Fibroblast of upper back skin (primary cell): ENCODE data around the gene S100A4.

Source experiments
- DNase-seq: peaks from one replicate; pipeline ENCODE4 v3.0.0-alpha.2; 2013

The S100A4 gene

GRCh38 chr1:153546796-153547559, 1.4 kb upstream of the S100A4 start:
- DNase-seq: no peak

- DNase-seq: no peak
Measured at GRCh38 chr1:153546371-153546770, 765 bp upstream of the S100A4 start.

DNA sequence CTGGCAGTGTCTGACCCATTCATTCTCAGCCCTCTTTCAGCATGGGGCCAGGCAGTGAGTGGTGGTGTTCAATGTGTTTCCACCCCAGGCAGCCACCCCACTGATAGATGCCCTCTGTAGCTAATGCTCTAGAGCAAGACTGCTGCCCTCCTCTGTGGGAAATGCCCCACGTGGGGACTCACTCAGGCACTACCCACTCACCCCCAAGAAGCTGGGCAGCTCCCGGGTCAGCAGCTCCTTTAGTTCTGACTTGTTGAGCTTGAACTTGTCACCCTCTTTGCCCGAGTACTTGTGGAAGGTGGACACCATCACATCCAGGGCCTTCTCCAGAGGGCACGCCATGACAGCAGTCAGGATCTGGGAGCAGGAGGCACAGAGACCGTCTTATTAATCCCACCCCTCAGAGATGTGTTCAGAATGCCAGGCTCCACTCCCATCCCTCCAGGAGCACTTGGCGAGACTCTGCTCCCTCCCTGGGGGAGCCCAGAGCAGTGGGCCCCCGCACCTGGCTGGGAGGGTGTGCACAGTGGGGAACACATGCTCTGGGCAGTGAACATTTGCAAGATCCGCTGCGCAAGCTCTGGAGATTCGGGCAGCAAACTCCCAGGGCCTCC, 1.0 kb downstream of the S100A4 start:
- no peak for DNase-seq

DNA sequence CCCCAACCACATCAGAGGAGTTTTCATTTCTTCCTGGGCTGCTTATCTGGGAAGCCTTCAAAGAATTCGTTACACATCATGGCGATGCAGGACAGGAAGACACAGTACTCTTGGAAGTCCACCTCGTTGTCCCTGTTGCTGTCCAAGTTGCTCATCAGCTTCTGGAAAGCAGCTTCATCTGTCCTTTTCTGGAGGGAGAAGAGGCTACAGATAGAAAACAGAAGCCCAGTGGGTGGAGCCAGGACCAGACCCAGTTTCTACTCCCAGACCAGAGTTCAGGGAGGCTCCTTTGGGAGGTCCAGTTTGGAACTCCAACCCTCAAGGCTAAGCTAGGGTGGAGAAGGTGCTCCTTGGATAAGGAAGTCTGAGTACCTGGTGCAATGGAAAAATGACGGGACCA, 1.9 kb downstream of the S100A4 start:
- no peak for DNase-seq

GRCh38 chr1:153542956-153543711, 2.5 kb downstream of the S100A4 start:
- no peak for DNase-seq

GRCh38 chr1:153541641-153542590, 3.7 kb downstream of the S100A4 start:
- DNase-seq: no peak

DNA sequence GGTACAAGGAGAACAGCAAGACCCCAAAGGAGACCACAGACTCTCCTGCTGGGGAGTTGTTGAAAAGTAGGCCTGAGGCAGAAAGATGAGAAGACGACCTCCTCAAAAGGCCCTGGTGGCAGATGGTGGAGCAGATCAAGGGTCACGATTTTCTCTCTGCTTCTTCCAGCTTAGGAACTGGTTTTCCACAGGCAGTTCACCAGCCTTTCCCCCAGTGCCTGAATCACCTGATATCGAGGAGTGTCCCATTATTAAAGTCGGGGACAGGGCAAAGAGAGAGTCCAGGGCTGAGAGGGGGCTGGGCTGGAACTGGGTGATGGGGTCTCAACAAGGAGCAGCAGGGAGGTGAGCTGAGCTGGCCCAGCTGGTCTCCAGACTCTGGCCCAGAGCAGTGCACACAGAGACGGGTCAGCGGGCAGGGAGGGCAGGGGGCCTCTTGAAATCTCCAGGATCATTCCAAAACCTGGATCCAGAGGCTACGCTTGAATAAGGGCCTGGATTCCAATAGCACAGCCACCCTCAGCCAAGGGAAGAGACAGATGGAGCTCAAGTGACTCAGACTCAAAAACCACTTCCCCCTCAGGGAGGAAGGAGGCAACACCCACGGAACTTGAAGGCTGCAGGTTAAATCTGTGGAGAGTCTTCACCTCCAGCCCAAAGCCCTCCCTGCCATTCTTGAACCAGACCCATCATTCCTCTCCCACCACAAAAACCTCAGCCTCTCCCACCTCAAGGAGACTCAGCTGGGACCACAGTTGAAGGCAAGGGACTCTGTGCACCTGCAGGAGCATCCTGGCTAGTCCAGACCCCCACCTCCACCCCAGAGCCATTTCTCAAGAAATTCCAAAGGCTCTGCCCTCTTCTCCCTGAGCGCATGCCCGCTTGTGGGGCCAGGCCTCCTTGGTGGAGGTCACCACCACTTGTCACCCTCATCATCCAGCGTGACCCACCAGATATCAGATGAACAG, 4.9 kb downstream of the S100A4 start, which contains the start of gene S100A5:
TSS of gene S100A5 (minus strand) at position 541 of the 968 bp plus-strand sequence. CDS start 743 bp downstream, outside the sequence.
- peak; percentile 69 for DNase-seq

- DNase-seq: no peak
Measured at GRCh38 chr1:153539395-153540093, 6.1 kb downstream of the S100A4 start.

GRCh38 chr1:153538315-153538821, 7.2 kb downstream of the S100A4 start:
- no peak for DNase-seq

DNA sequence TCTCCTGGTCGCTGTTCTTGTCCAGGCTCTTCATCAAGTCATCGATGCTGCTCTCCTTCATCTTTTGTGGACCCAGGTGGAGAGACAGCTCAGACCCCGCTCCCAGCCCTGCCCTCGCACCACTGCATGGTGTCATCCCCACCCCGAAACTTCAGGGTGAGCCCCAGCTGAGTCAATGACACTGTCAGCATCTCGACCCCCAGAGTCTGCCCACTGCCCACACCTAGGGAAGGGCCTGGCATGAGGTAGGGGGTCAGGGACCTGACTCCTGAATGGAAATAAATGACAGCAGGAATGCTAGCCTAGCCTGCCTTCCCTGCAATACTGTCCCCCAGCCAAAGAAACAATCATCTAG, 8.3 kb downstream of the S100A4 start:
- no peak for DNase-seq

GRCh38 chr1:153536671-153537375, 8.8 kb downstream of the S100A4 start:
- DNase-seq: no peak

- peak; percentile 85 for DNase-seq
Measured at GRCh38 chr1:153536012-153536670, 9.5 kb downstream of the S100A4 start.

GRCh38 chr1:153535242-153536011, 10.2 kb downstream of the S100A4 start, which contains the start of gene S100A6:
S100A6 (minus strand) TSS chr1:153535991; CDS start chr1:153535339, 652 bp downstream.
- no peak for DNase-seq

GRCh38 chr1:153534925-153535241, 10.7 kb downstream of the S100A4 start:
- no peak for DNase-seq

- no peak for DNase-seq
Measured at GRCh38 chr1:153534226-153534924, 11.2 kb downstream of the S100A4 start.

DNA sequence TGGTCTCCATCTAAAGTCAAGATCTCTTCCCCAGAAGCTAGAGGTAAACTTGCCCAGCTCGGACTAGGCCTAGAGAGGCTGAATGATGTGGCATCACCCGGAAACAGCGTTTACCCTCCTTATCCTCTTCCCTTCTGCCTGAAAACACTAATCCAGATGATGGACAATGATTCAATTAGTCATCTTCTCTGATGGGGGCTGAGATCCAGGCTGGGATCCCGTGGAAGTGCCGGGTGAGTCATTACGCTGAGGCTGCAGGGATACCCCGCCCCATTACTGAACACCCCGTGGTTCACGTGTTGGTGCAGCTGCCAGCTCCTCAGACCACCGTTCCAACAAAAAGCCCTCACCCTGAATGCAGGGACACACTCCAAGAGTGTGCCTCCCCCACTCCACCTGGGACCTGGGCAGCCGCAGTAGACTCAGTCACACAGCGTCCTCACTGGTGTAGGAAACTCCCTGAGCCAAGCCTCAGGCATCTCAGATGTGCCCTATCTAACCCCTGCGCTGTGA, 11.9 kb downstream of the S100A4 start:
- DNase-seq: peak; percentile 94

- DNase-seq: peak; percentile 88
Measured at GRCh38 chr1:153532769-153533599, 12.6 kb downstream of the S100A4 start.
